Kidney capillary endothelial cell (primary cell): ENCODE data around the gene TNFRSF6B.
"Not testable (repeated sequence)": the region's sequence is repeated elsewhere in the genome, so short reads cannot be mapped to it uniquely, and the experiment has no call there.

Experiments used
- DNase-seq: peaks from one replicate; pipeline ENCODE4 v3.0.0-alpha.2; 2018; ENCODE audit warnings: low spot score

Gene TNFRSF6B

GRCh38 chr20:63696628-63697356, at the start of gene TNFRSF6B:
Gene TNFRSF6B (plus strand): TSS chr20:63696652. CDS start chr20:63696768, 116 bp downstream.
- DNase-seq: no peak

- no peak for DNase-seq
Observed at GRCh38 chr20:63648190-63648589, 48.3 kb upstream of the TNFRSF6B start.

DNA sequence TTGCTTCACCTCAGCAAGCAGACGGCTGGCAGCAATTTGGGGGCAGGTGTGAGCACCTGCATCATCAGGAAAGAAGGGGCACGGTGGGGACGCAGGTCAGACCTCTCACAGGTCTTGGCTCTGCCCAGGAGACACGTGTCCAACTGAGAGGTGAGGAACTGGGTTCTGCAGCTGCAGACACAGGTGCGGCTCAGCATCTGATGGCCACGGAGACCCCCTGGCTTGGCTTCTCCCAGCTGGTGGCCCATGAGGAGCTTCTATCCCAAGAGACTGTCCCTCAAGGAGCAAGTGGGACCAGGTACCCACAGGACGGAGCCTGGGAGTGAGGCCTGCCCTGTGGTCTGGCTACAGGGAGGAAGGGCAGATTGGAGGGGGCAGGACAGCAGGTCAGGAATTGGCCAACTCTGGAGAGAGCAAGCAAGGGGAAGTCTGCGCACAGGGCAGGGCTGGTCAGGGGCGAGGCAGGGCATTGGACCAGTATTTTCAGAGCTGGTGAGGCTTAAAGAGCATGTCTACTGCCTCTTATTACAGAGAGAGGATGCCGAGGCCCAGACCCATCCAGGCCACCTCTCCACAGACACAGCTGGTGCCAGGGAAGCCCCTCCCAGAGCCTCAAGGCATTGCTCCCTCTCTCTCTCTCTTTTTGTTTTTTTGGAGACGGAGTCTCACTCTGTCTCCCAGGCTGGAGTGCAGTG, 47.4 kb upstream of the TNFRSF6B start:
- no peak for DNase-seq

DNA sequence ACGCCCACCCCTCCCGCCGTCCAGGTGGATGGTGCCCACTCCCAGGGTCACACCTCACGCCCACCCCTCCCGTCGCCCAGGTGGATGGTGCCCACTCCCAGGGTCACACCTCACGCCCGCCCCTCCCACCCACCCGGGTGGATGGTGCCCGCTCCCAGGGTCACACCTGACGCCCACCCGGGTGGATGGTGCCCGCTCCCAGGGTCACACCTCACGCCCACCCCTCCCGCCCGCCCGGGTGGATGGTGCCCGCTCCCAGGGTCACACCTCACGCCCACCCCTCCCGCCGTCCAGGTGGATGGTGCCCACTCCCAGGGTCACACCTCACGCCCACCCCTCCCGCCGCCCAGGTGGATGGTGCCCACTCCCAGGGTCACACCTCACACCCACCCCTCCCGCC, 46.0 kb upstream of the TNFRSF6B start:
- not testable (repeated sequence) for DNase-seq

- no peak for DNase-seq
Observed at GRCh38 chr20:63651942-63652191, 44.6 kb upstream of the TNFRSF6B start.

DNA sequence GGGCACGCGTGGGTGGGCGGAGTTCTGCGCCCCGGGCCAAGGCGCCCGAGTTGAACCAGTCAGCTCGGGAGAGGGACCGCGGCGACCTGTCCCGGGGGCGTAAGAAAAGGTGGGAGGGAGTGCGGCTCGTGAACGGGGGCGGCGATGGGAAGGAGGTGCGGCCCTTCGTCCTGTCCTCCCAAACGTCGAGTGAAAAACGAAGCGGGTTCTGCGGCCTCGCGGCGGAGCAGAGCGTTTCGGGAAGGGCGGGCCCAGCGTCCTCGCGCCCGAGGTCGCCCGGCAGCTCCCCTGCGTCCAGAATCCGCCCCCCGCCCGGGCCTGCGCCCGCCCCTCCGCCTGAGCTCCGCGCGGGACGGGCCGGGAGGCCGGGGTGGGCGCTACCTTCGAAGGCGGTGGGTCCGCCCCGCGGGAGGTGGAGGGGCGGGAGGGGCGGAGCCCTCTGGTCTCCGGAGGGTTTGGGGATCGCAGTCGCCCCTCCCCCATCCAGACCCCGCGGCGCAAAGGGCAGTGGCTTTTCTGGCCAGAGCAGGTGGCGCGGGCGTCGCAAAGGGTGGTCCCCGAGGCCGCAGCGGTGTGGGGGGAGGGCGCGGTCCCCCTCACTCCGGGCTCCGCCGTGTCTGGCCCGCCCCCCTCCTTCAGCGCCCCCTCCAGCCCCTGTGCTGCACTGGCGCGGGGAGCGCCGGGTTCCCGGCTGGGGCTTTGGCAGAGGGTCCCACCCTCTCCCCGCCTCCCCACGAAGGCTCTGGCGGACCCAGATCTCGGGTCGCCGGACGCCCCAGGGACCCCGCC, 44.1 kb upstream of the TNFRSF6B start:
- DNase-seq: no peak

DNA sequence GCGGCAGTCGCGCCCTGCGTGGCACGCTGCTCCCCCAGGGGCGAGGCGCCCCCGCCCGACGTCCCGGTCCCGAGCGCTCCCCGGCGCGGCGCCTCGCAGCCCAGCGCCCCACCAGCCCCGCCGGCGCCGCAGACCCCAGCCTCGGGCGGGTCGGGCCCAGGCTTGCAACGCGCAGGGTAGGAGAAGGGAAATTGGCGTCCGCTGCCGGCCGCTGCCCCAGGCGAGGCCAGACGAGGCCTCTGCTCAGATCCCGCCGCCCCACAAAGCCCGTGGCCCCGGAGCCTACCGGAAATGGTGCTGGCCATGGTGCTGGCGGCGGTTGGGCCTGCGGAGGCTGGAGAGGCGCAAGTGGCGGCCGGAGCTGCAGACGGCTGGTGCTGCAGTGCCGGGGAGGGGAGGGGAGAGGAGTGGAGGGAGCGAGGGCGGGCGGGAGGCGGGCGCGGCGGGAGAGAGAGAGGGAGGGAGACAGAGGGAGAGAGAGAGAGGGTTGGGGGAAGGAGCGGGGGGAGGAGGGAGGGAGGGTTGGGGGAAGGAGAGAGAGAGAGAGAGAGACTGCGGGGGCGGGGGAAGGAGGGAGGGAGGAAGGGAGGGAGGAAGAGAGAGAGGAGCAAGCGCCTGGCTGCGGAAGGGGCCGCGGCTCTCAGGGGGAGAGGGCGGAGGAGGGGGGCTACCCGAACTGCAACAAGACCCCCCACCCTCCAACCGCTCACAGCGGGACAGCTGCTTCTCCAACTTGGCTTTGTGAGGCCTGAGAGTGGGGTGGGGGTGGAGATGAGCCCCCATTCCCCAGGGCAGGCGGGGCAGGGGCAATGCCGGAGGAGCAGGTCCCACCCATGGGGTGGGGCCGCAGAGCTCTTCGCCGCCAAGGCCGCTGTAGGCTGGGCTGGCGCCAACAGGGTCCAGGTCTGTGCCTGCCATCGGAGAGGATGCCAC, 43.1 kb upstream of the TNFRSF6B start, which contains the start of gene STMN3:
Gene STMN3, minus strand, starts transcription at position 384 of the 933 bp plus-strand sequence. Its CDS starts 79 bp downstream, at position 305.
- peak; percentile 45 for DNase-seq

DNA sequence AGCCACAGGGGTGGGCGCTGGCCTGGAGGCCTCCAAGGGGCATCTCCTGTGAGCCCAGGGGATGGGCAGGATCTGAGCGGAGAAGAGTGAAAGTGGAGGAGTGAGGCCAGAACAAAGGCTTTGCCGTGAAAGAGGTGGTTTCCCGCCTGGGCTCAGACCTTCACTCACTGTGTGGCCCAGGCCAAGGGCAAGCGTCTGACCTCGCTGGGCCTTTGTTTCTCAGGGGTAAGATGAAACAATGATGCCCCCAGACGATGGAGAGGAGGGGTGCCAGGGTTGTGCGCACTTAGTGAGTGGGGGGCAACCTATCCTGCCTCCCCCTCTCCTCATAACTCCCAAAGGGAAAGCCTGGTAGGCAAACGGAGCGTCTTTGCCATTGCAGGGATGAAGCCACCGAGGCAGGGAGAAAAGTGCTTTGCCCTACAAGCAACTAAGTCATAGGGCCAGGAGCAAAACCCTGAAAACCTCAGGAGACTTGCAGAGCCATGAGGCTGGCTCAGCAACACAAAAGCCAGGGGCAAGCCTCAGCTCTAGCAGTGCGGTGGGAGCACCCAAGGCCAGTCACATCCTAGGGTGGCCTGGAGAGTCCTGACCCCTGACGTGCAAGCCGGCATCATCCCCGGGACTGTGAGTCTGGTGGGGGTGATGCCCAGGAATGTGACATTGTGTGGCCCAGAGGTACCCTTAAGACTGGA, 42.3 kb upstream of the TNFRSF6B start:
- no peak for DNase-seq

DNA sequence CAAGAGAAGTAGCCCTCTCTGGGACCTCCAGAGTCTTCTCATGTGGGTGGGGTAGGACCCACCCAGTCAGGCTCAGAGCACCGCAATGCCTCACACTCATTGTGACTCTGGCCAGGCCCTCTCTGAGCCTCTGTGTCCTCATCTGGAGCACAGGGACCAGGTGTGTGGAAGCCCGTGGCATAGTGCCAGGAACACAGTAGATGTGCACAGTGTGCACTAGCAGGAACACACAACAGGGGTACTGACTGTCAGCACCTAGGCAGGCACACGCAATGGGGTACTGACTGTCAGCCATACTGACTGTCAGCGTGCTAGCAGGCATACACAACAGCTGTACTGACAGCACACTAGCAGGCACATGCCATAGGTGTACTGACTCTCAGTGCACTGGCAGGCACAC, 41.2 kb upstream of the TNFRSF6B start:
- DNase-seq: no peak

- DNase-seq: no peak
Observed at GRCh38 chr20:63656451-63656850, 40.0 kb upstream of the TNFRSF6B start.

DNA sequence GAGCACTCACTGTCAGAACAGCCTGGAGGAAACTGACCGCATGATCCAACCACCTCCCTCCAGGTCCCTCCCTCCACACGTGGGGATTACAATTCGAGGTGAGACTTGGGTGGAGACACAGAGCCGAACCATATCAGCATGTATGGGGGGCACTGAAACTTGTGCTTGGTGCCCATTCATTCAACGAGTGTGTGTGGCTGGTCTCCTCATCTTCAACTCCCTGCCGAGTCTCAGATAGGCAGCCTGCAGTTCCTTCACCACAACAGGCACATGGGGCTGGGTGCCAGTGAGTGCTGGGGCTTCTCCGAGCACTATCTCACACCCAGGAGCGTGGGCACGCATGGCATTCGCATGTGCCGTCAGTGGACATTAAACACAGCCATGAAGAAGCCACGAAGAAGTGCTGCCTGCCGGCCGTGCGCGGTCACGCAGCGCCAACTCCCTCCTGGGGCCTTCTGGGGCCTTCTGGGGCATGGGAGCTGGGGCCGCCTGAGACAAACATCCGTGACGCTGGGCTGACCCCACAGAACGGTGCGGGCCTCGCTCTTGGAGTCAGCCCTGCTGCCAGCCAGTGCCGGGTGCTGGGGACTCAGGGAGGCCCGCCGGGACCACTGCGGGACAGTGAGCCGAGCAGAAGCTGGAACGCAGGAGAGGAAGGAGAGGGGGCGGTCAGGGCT, 39.1 kb upstream of the TNFRSF6B start:
- no peak for DNase-seq

DNA sequence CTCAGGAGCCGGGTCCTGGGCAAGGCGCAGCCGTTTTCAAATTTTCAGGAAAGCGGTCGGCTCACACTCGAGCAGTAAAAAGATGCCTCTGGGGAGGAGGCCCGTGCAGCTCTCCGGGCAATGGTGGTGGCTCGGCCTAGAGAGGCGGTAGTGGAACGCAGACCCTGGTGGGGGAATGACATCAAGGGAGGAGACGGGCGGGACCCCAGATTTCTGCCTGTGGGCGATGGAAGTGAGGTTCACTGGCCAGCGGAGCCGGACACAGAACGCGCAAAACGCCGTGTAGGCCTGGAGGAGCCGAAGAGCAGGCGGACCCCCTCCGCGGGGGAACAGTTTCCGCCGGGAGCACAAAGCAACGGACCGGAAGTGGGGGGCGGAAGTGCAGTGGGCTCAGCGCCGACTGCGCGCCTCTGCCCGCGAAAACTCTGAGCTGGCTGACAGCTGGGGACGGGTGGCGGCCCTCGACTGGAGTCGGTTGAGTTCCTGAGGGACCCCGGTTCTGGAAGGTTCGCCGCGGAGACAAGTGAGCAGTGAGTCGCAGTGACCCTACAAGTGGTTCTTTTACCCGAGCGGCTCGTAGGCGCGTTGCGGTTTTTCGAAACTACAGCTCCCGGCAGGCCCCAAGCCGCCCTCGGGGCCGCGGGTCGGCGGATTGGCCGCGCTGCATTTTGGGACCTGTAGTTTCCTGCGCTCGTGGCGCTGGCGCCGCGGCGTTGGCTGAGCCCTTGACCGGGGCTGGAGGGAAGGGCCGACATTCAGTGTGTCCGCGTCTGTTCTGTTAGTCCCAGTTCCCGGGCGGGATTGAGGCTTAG, 38.3 kb upstream of the TNFRSF6B start, which contains the start of gene RTEL1:
Gene RTEL1, plus strand, starts transcription at position 376 of the 812 bp plus-strand sequence. CDS start 1,091 bp downstream, outside the sequence.
- peak; percentile 88 for DNase-seq

DNA sequence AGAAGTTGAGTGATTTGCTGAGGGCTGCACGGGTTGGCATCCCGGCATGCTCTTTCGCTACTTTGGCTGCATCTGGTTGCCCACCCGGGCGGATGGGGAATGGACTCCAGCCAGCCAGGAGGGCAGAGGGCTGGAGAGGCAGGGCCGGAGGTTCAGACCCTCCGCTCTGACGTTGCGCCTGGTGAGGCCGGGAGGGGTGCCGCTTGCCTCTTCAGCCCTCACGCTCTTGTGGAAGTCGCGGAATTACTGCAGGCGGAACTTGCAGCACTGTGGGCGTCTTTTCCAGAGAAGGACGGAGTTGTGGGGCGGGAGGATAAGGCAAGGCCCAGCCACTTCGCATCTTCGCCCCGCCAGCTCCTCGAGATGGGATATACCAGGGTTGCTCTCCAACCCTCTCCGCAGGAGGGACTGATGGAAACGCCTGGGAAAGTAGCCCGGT, 37.7 kb upstream of the TNFRSF6B start:
- DNase-seq: no peak

- no peak for DNase-seq
Observed at GRCh38 chr20:63659370-63659769, 37.1 kb upstream of the TNFRSF6B start.

DNA sequence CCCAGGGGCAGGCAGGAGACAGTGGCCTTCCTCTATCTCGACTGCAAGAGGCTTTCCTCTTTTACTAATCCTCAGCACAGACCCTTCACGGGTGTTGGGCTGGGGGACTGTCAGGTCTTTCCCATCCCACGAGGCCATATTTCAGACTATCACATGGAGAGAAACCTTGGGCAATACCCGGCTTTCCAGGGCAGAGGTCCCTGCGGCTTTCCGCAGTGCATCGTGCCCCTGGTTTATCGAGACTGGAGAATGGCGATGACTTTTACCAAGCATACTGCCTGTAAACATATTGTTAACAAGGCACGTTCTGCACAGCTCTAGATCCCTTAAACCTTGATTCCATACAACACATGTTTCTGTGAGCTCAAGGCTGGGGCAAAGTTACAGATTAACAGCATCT, 36.3 kb upstream of the TNFRSF6B start:
- not testable (repeated sequence) for DNase-seq

GRCh38 chr20:63660622-63661021, 35.8 kb upstream of the TNFRSF6B start:
- no peak for DNase-seq

- DNase-seq: no peak
Observed at GRCh38 chr20:63661108-63661507, 35.3 kb upstream of the TNFRSF6B start.

- no peak for DNase-seq
Observed at GRCh38 chr20:63661959-63662812, 34.3 kb upstream of the TNFRSF6B start.

DNA sequence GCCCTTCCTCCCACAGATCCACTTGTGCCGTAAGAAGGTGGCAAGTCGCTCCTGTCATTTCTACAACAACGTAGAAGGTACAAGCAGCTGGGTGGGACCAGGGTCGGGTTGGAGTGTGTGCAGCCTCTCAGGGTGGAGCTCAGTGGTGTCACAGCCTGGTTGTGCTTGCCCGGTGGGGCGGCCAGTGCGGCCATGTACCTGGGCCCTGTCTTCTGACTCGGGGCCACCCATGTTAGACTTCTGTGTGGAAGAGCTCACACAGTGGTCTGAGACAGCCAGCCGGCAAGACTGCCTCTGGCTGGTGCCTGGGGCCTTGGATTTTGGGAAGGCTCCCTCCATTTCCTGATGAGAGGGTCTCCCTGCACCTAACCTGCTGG, 33.7 kb upstream of the TNFRSF6B start:
- no peak for DNase-seq
